Activated naive CD4-positive, alpha-beta T cell treated with anti-CD3 and anti-CD28 coated beads, Interleukin-2, amount 10 ng/mL, durations not matched to agents 5 hours and 36 hours (primary cell): ENCODE results near the gene APIP. TPM values are rescaled to one million over a fixed set of nuclear protein-coding genes. Genes with fewer than 3 reads are reported as not detected.

Experiments
- microRNA-seq: library from miRNA; unstranded; fragments of <30 nt; microRNA quantifications from one replicate; pipeline ENCODE4 v1.2.0, GENCODE V29; 2022; ENCODE audit warnings: borderline microRNAs expressed, borderline replicate concordance
- total RNA-seq, 2 experiments: library from RNA; stranded (reverse); gene quantifications; one replicate each; pipeline ENCODE4 v1.2.3, GENCODE V29; 2021

Gene APIP, protein sequence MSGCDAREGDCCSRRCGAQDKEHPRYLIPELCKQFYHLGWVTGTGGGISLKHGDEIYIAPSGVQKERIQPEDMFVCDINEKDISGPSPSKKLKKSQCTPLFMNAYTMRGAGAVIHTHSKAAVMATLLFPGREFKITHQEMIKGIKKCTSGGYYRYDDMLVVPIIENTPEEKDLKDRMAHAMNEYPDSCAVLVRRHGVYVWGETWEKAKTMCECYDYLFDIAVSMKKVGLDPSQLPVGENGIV
- 10 to 100 TPM; 25.1 to 27.0 TPM for total RNA-seq

DNA sequence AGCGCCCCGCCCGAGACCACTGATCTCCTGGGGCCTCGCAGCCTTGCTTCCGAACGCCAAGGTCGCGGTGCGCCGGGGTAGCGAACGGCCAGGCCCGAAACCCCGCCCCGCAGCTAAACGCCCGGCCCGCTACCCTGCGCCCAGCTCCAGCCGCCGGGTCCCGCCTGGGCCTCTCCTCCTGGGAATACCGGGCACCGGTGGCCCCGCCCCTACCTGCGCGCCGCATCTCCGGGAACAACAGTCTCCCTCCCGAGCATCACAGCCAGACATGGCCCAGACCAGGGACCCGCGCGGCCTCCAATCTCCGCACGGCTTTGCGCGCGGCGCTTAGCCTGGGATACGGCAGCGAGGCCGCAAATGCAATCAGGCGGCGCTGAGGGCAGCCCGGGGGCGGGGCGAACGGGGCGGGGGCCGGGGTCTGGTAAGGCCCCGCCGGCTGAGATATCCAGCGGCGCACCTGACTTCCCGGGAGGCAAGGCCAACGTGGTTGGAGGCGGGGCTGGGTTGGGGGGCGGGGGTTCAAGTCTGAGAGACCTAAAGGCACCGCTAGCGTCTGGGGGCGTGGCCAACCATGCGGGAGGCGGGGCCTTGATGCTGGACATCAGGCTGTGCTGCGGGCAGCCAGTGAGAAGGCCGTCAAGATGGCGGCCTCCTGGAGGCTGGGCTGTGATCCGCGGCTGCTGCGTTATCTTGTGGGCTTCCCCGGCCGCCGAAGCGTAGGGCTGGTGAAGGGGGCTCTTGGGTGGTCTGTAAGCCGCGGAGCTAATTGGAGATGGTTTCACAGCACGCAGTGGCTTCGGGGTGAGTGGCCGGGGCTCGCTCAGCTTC lies at the start of gene APIP, which contains the start of gene PDHX:
TSS of gene APIP (minus strand) at position 365 of the 828 bp plus-strand sequence. CDS start at position 270, 95 bp downstream.
TSS of gene PDHX (plus strand) at position 604 of the 828 bp plus-strand sequence. CDS start at position 642, 38 bp downstream.

Small RNAs within 50 kb of the gene (microRNA-seq; reads per million reads assigned to microRNA genes)
- 1.3 reads per million for gene MIR1343

Other genes with a start within 250 kb of the APIP start
- gene PDHX, start 239 bp upstream of the APIP start, total RNA-seq = 10 to 100 TPM; 24.4 to 24.6 TPM
- gene CD44, start 222.8 kb upstream of the APIP start, total RNA-seq = 100 to 1,000 TPM; 546 to 558 TPM